Activated CD8-positive, alpha-beta memory T cell treated with anti-CD3 and anti-CD28 coated beads for 24 hours (primary cell): ENCODE results near the gene FAM177B.

ENCODE experiments used
- DNase-seq: peaks from one replicate; pipeline ENCODE4 v3.0.0-alpha.2; 2020

Gene FAM177B

DNA sequence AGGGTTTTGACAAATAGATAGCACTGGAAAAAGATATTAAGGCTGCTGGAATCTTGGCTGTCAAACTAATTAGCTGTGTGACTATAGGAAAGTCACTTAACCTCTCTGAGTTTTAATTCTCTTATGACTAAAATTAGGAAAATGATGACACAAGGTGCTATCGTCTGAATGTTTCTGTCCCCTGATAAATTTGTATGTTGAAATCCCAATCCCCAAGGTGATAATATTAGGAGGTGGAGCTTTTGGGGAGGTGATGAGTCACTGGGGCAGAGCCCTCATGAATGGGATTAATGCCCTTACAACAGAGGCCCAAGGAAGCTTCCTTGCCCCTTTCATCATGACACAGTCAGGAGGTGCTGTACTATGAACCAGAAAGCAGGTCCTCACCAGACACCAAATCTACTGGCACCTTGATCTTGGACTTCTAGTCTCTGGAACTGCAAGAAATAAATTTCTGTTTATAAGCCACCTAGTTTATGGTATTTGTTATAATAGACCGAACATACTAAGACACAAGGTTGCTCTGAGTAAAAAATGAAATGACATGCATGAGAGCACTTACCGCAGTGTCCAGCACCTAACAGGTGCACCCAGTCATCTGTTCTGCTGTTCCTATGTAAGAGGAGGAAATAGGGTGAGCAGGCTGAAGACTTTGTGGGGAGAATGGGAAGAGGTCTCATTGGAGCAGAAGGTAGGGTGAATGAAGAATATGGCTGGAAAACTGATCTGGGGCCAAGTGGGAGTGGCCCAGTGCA is 51.6 kb downstream of the FAM177B start:
- DNase-seq, result no peak

DNA sequence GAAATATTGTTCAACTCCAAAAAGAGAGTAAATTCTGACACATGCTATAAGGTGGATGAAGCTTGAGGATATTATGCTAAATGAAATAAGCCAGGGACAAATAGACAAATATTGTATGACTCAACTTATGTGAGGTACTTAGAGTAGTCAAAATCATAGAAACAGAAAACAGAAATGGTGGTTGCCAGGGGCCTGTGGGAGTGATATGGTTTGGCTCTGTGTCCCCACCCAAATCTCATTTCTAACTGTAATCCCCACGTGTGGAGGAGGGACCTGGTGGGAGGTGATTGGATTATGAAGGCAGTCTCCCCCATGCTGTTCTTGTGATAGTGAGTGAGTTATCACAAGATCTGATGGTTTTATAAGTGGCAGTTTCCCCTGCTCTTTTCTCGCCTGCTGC is 53.1 kb downstream of the FAM177B start:
- no peak for DNase-seq

DNA sequence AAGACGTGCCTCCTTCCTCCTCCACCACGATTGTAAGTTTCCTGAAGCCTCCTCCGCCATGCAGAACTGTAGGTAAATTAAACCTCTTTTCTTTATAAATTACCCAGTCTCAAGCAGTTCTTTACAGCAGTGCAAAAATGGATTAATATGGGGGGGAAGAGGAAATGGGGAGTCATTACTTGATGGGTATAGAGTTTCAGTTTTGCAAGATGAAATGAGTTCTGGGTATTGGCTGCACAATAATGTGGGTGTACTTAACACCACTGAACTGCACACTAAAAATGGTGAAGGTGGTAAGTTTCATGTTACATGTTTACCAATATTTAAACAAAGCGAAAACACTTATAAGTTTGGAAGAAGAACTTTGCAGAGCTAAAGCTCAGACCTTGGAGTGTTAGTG is 53.5 kb downstream of the FAM177B start:
- no peak for DNase-seq

DNA sequence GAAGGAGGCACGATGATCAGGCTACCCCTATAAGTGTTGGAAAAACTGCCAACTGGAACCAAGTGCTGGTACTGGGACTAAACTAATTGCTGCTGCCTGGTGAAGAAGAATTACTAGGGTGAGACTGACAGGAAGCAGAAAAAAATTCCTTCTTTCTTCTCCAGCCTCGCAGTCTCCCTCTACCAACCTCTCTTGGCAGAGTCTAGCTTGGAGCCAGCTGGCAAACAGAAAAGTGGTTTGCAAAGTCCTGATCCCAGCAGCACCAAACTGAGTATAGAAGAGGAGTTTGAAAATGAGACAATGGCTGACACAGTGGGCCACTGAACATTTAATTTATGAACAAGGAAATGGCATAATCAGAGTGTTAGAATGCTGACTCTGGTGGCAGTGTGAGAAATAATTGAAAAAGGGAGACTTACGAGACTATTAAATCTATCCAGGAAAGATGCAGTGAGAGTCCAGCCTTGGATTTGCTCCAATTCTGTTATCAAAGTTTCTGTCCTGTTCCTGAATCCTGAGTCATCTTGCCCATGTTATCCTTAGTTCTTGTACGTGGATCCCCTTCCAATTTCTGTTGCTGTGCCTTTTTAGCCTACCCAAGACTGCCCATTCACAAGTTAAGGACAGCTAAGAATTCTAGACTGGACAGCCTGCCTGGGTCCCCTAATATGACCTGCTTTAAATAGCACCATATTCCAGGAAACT is 54.2 kb downstream of the FAM177B start:
- DNase-seq, result no peak

DNA sequence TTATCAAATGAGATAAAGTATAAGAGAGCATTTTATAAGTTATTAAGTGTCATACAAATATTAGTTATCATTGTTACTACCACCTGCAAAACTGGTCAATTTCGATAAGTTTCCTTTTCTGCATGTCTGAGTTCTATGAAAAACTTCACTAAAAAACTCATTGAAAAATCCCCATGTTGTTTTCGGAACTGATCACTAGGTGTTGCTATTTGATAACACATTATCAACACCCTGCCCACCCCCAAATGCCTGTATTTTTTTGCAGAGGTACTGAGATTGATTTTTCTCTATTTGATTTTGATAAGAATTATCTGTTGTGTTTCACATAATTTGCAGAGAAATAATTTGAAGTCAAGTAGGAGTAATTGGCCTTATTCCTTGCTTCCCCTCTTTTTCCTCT is 55.7 kb downstream of the FAM177B start:
- no peak for DNase-seq

DNA sequence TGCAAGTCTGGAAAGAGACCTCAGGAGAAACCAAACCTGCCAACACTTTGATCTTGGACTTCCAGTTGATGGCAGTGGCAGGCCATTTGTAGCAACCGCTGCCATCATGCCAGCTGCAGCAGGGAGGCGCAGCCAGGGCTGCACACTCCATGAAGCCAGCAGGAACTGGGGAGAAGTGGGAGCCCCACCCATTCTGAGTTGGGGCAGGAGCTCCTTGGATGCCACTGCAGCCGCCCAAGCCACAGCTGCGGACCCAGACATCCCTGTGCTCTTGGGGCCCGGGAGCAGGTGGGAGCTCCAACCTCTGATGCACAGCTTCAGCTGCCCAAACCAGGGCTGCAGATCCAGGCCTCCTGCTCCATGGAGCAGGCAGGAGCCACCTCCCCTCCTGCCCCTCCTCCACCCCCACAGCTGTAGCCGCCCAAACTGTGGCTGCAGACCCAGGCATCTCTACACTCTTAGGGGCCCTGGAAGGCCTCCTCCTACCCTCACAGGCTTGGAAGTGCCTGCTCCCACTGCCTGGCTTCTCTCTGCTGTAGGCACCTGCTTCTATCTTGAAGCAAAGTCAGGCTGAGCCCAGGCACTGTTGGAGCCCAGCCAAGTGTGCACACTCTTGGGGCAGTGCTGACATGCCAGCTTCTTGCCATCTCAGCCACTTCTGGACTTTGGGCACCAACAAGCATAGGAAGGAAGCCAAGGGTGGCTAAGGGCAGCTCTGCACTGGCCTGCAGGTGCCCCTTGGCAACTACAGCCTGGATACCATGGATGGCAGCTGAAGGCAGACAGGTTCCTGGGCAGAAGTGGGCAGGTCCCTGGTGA is 57.9 kb downstream of the FAM177B start:
- no peak for DNase-seq

DNA sequence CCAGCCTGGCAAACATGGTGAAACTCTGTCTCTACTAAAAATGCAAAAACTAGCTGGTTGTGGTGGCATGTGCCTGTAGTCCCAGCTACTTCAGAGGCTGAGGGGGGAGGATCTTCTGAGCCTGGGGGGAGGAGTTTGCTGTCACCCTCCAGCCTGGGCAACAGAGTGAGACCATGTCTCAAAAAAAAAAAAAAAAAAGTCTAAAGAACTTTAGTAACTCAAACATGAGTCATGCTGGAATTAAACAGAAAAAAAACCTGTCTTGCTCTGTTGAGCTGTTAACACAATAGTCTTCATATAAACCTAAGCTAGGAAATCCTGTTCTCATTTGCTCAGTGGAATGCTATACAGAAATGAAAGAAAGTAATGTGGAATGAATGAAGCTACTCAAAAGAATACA is 61.1 kb downstream of the FAM177B start:
- no peak for DNase-seq

DNA sequence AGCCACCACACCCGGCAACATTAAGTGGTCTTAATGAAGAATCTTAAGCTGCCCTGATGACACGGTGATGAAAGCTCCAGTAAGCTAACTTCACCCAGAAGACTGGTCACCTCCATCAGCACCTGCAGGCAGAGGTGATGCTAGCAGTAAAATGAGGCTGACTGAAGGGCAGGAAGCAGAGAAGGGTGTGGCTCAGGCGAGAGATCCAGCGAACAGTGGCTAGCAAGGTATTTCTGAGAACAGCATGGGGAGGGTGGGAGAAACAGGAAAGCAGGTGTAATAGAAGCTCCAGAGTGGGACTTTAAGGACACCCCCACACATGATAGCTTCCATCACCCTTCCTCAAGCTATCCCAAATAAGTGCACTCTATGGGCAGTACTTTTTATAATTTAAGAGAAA is 62.0 kb downstream of the FAM177B start:
- no peak for DNase-seq
